22Rv1 (cell line): Measurements from ENCODE around the gene MIPOL1.

Experiments used
- CTCF ChIP-seq: fragments of 450-650 bp; IDR thresholded peaks from 2 replicates; pipeline ENCODE4 v1.5.1; 2017; ENCODE audit warnings: mild to moderate bottlenecking
- ZFX ChIP-seq: fragments of 450-650 bp; IDR thresholded peaks from 2 replicates; pipeline ENCODE4 v1.6.1; 2017; ENCODE audit warnings: antibody characterized with exemption, borderline replicate concordance

GRCh38 chr14:37413050-37413449, 215.3 kb downstream of the MIPOL1 start:
- TF ChIP-seq CTCF (no peak), ZFX (no peak)
